Measurements from ENCODE around the gene DUS3L.
"Not testable (repeated sequence)": the region's sequence is repeated elsewhere in the genome, so short reads cannot be mapped to it uniquely, and the experiment has no call there.

Gene DUS3L

GRCh38 chr19:5772416-5772815 lies 18.5 kb downstream of the DUS3L start:
- no peak for DNase-seq (ENCODE audit: low spot score)

- DNase-seq (ENCODE audit: low spot score): no peak
Measured at GRCh38 chr19:5767949-5768348, 23.0 kb downstream of the DUS3L start.

DNA sequence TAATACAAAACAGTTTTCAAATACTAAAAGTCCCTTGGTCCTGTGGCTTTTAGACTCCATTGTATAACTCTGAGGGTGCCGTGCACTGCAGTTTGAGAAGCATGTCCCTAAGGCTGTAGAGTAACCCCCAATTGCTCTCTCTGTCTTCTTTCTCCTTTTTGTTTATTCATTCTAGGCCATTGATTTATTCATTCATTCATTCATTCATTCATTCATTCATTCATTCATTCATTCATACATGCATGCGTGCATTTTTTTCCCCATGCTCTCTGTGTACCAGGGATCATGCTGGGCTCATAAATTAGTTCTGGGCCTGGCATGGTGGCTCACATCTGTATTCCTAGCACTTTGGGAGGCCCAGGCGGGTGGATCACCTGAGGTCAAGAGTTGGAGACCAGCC lies 25.7 kb downstream of the DUS3L start:
- no peak for DNase-seq (ENCODE audit: low spot score)

DNA sequence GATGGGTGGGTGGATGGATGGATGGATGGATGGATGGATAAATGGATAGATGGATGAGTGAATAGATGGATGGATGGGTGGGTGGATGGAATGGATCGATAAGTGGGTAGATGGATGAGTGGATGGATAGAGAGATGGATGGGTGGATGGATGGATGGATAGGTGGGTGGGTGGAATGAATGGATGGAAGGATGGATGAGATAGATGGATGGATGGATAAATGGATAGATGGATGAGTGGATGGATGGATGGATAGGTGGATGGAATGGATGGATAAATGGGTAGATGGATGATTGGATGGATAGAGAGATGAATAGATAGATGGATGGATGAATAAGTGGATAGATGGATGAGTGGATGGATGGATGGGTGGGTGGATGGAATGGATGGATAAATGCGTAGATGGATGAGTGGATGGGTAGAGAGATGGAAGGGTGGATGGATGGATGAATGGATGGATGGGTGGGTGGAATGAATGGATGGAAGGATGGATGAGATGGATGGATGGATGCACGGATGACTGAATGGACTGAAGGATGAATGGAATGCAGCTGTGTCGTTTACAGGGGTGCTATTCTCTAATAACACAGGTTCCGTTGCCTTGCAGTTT lies 28.2 kb downstream of the DUS3L start:
- no peak for DNase-seq (ENCODE audit: low spot score)

GRCh38 chr19:5753743-5754142 lies 37.2 kb downstream of the DUS3L start:
- DNase-seq (ENCODE audit: low spot score): no peak

DNA sequence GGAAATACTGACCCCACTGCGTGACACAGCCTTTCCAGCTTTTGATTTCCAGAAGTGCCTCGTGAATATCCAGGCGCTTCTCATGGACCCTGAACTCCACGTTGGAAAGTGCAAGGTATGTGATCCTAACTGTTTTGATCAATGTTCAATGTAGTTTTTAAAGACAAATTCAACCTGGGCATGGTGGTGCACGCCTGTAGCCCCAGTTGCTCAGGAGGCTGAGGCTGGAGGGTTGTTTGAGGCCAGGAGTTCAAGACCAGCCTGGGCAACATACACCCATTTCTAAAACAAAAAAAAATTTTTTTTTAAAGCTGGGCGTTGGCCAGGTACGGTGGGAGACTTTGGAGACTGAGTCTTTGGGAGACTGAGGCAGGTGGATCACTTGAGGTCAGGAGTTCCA lies 39.3 kb downstream of the DUS3L start:
- DNase-seq (ENCODE audit: low spot score): no peak

DNA sequence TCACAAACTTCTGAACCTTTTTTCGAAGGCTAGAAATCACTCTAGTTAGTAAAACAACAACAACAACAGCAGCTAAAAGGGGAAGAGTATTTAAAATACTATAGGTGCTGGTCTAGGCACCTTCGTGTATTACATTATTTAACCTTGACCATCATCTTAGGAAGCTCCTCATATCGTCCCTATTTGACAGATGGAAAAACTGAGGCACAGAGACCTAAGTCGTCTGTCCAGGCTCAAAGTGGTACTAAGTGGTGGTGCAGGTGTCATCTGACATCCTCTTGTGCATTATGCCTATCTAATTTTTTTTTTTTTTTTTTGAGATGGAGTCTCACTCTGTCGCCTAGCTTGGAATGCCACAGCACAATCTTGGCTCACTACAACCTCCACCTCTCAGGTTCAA lies 41.5 kb downstream of the DUS3L start:
- no peak for DNase-seq (ENCODE audit: low spot score)

- not testable (repeated sequence) for DNase-seq (ENCODE audit: low spot score)
Measured at GRCh38 chr19:5748920-5749319, 42.0 kb downstream of the DUS3L start.

DNA sequence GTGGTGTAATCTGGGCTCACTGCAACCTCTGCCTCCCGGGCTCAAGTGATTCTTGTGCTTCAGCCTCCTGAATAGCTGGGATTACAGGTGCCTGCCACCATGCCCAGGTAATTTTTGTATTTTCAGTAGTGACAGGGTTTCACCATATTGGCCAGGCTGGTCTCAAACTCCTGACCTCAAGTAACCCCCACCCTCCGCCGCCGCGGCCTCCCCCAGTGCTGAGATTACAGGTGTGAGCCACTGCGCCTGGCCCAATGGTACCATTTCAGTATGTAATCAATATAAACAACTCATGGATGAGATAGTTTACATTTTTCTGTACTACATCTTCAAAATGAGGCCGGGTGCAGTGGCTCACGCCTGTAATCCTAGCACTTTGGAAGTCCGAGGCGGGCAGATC lies 46.0 kb downstream of the DUS3L start:
- DNase-seq (ENCODE audit: low spot score): not testable (repeated sequence)

DNA sequence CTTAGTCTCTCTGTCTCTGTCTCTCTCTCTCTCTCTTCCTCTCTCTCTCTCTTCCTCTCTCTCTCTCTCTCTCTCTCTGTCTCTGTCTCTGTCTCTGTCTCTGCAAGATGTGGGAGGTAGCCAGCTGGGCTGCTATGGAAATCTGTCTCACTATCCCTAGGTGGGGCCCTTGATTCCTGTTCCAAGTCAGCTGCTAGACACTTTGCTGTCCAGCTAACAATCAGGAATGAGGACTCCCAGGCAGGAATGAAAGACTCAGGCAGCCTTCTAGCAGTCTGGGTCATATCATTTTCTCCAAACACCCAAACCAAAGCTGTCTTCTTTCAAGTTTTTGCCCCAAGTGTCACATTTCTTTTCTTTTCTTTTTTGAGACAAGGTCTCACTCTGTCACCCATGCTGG lies 47.3 kb downstream of the DUS3L start:
- no peak for DNase-seq (ENCODE audit: low spot score)

GRCh38 chr19:5742051-5742450 lies 48.9 kb downstream of the DUS3L start:
- DNase-seq (ENCODE audit: low spot score): no peak

- DNase-seq (ENCODE audit: low spot score): no peak
Measured at GRCh38 chr19:5738423-5738822, 52.5 kb downstream of the DUS3L start.

Data from Ammon's horn (tissue), 1 donor.